ENCODE data around the gene FERMT1.

Gene FERMT1

GRCh38 chr20:6103301-6103700, 19.5 kb downstream of the FERMT1 start:
- TF ChIP-seq EZH2phosphoT487 (conservative IDR thresholded peaks at IDR 0.05; ENCODE audit: low read length), result no peak
- TF ChIP-seq, protein P1, sequence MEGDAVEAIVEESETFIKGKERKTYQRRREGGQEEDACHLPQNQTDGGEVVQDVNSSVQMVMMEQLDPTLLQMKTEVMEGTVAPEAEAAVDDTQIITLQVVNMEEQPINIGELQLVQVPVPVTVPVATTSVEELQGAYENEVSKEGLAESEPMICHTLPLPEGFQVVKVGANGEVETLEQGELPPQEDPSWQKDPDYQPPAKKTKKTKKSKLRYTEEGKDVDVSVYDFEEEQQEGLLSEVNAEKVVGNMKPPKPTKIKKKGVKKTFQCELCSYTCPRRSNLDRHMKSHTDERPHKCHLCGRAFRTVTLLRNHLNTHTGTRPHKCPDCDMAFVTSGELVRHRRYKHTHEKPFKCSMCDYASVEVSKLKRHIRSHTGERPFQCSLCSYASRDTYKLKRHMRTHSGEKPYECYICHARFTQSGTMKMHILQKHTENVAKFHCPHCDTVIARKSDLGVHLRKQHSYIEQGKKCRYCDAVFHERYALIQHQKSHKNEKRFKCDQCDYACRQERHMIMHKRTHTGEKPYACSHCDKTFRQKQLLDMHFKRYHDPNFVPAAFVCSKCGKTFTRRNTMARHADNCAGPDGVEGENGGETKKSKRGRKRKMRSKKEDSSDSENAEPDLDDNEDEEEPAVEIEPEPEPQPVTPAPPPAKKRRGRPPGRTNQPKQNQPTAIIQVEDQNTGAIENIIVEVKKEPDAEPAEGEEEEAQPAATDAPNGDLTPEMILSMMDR (IDR thresholded peaks at IDR 0.05; ENCODE audit: insufficient read depth, low read length, poor library complexity, severe bottlenecking), result no peak
- Histone ChIP-seq H3K9me3 (ENCODE audit: insufficient read depth, low read length) (no peaks in the 10 kb centered on the region), H3K4me2 (ENCODE audit: low read depth, low read length, poor library complexity, severe bottlenecking) (no peak overlapping the region), H4K20me1 (ENCODE audit: low read depth, low read length) (no peaks in the 10 kb centered on the region), H3K27ac (ENCODE audit: low read depth, low read length) (no peak overlapping the region), H3K36me3 (ENCODE audit: low read length) (no peaks in the 10 kb centered on the region), H3K27me3 (ENCODE audit: low read length) (no peaks in the 10 kb centered on the region), H3F3A (ENCODE audit: insufficient read depth) (no peaks in the 10 kb centered on the region), H3K9me2 (replicated peaks; ENCODE audit: insufficient read depth, low read length) (no peaks in the 10 kb centered on the region), H3K79me2 (ENCODE audit: insufficient read depth, low read length) (no peaks in the 10 kb centered on the region), H3K4me3 (ENCODE audit: insufficient read depth, low read length, poor library complexity, severe bottlenecking) (no peak overlapping the region), H3K9ac (ENCODE audit: low read length) (no peak overlapping the region), H2AFZ (ENCODE audit: low read depth, low read length, severe bottlenecking) (no peak overlapping the region)

GRCh38 chr20:6101346-6101745, 21.5 kb downstream of the FERMT1 start:
- no peak overlapping the region for H3K27ac ChIP-seq (ENCODE audit: low read depth, low read length)

DNA sequence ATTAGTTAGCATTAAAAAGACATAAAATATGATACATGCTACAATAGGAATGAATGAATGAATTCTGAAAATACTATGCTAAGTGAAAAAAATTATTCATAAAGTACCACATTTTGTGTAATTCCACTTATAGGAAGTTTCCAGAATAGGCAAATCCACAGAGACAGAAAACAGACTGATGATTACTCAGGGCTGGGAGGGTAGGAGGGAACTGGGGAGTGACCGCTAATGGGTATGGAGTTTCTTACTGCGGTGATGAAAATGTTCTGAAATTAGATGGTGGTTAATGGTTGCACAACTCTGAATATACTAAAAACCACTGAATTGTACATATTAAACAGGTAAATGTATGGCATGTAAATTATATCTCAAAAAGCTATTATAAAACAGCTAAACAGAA, 22.6 kb downstream of the FERMT1 start:
- H3K4me3 ChIP-seq (ENCODE audit: insufficient read depth, low read length, poor library complexity, severe bottlenecking), result no peak overlapping the region
- no peak overlapping the region for H2AFZ ChIP-seq (ENCODE audit: low read depth, low read length, severe bottlenecking)
- H3F3A ChIP-seq (ENCODE audit: insufficient read depth), result no peaks in the 10 kb centered on the region
- TF ChIP-seq, protein P1 (IDR thresholded peaks at IDR 0.05; ENCODE audit: insufficient read depth, low read length, poor library complexity, severe bottlenecking), result no peak
- no peak for TF ChIP-seq EZH2phosphoT487 (conservative IDR thresholded peaks at IDR 0.05; ENCODE audit: low read length)
- no peak overlapping the region for H3K27ac ChIP-seq (ENCODE audit: low read depth, low read length)
- no peaks in the 10 kb centered on the region for H4K20me1 ChIP-seq (ENCODE audit: low read depth, low read length)
- H3K36me3 ChIP-seq (ENCODE audit: low read length), result no peaks in the 10 kb centered on the region
- no peaks in the 10 kb centered on the region for H3K79me2 ChIP-seq (ENCODE audit: insufficient read depth, low read length)
- H3K9me3 ChIP-seq (ENCODE audit: insufficient read depth, low read length), result no peaks in the 10 kb centered on the region
- no peak overlapping the region for H3K9ac ChIP-seq (ENCODE audit: low read length)
- no peaks in the 10 kb centered on the region for H3K9me2 ChIP-seq (replicated peaks; ENCODE audit: insufficient read depth, low read length)
- no peak overlapping the region for H3K4me2 ChIP-seq (ENCODE audit: low read depth, low read length, poor library complexity, severe bottlenecking)
- H3K27me3 ChIP-seq (ENCODE audit: low read length), result no peaks in the 10 kb centered on the region

More at GRCh38 chr20:6101346-6101745, 21.5 kb downstream of the FERMT1 start:
- Histone ChIP-seq H3F3A (ENCODE audit: insufficient read depth) (no peaks in the 10 kb centered on the region), H3K36me3 (ENCODE audit: low read length) (no peaks in the 10 kb centered on the region), H3K27me3 (ENCODE audit: low read length) (no peaks in the 10 kb centered on the region), H3K4me3 (ENCODE audit: insufficient read depth, low read length, poor library complexity, severe bottlenecking) (no peak overlapping the region), H3K9ac (ENCODE audit: low read length) (no peak overlapping the region), H3K9me2 (replicated peaks; ENCODE audit: insufficient read depth, low read length) (no peaks in the 10 kb centered on the region), H4K20me1 (ENCODE audit: low read depth, low read length) (no peaks in the 10 kb centered on the region), H3K4me2 (ENCODE audit: low read depth, low read length, poor library complexity, severe bottlenecking) (no peak overlapping the region), H3K9me3 (ENCODE audit: insufficient read depth, low read length) (no peaks in the 10 kb centered on the region), H2AFZ (ENCODE audit: low read depth, low read length, severe bottlenecking) (no peak overlapping the region), H3K79me2 (ENCODE audit: insufficient read depth, low read length) (no peaks in the 10 kb centered on the region)
- TF ChIP-seq EZH2phosphoT487 (conservative IDR thresholded peaks at IDR 0.05; ENCODE audit: low read length), result no peak
- TF ChIP-seq, protein P1 (IDR thresholded peaks at IDR 0.05; ENCODE audit: insufficient read depth, low read length, poor library complexity, severe bottlenecking), result no peak
